ENCODE measurements around the gene TMEM80.

GRCh38 chr11:656866-657265 lies 38.8 kb upstream of the TMEM80 start:
- no peak for TF ChIP-seq NFIC (IDR thresholded peaks at IDR 0.05; ENCODE audit: low read depth, low read length)
- TF ChIP-seq POLR2AphosphoS5 (IDR thresholded peaks at IDR 0.05; ENCODE audit: low read length) = no peak
- no peak for TF ChIP-seq JUNB (IDR thresholded peaks at IDR 0.05)
- no peak for TF ChIP-seq NR2C2 (IDR thresholded peaks at IDR 0.05; ENCODE audit: borderline replicate concordance, control insufficient read depth, insufficient read length, low read depth)
- TF ChIP-seq ZNF384 (IDR thresholded peaks at IDR 0.05; ENCODE audit: borderline replicate concordance, low read depth, low read length) = no peak
- TF ChIP-seq HCFC1 (IDR thresholded peaks at IDR 0.05; ENCODE audit: low read length) = no peak

Data from GM12878 (cell line).